GM18526 (cell line): ENCODE data around the gene PLAGL1.

Experiments used
- POLR2A ChIP-seq: IDR thresholded peaks from 3 replicates; pipeline ENCODE4 v1.6.1; 2011; ENCODE audit not compliant: insufficient read length; ENCODE audit errors: extremely low read depth

PLAGL1 gene

GRCh38 chr6:144019929-144020328 lies 11.9 kb upstream of the PLAGL1 start:
- TF ChIP-seq POLR2A = no peak

GRCh38 chr6:144017166-144018094 lies 9.4 kb upstream of the PLAGL1 start:
- TF ChIP-seq POLR2A = no peak

GRCh38 chr6:144013486-144013909 lies 5.4 kb upstream of the PLAGL1 start:
- TF ChIP-seq POLR2A = no peak

- TF ChIP-seq POLR2A = no peak
Observed at GRCh38 chr6:144012534-144012933, 4.5 kb upstream of the PLAGL1 start.

GRCh38 chr6:144008846-144009245 lies 787 bp upstream of the PLAGL1 start:
- no peak for TF ChIP-seq POLR2A

GRCh38 chr6:144007478-144008119 lies 460 bp downstream of the PLAGL1 start:
- TF ChIP-seq POLR2A = no peak

- no peak for TF ChIP-seq POLR2A
Observed at GRCh38 chr6:144006736-144007477, 1.2 kb downstream of the PLAGL1 start.

- TF ChIP-seq POLR2A = no peak
Observed at GRCh38 chr6:143999406-143999805, 8.7 kb downstream of the PLAGL1 start.

- TF ChIP-seq POLR2A = no peak
Observed at GRCh38 chr6:143998686-143999085, 9.4 kb downstream of the PLAGL1 start.

- TF ChIP-seq POLR2A = no peak
Observed at GRCh38 chr6:143993965-143994646, 14.0 kb downstream of the PLAGL1 start.

- TF ChIP-seq POLR2A = no peak
Observed at GRCh38 chr6:143992285-143992684, 15.8 kb downstream of the PLAGL1 start.

- TF ChIP-seq POLR2A = no peak
Observed at GRCh38 chr6:143986463-143987065, 21.5 kb downstream of the PLAGL1 start.

GRCh38 chr6:143984666-143985065 lies 23.4 kb downstream of the PLAGL1 start:
- TF ChIP-seq POLR2A = no peak

GRCh38 chr6:143982968-143983367 lies 25.1 kb downstream of the PLAGL1 start:
- TF ChIP-seq POLR2A = no peak

- no peak for TF ChIP-seq POLR2A
Observed at GRCh38 chr6:143980921-143981320, 27.1 kb downstream of the PLAGL1 start.

- TF ChIP-seq POLR2A = no peak
Observed at GRCh38 chr6:143976806-143977349, 31.2 kb downstream of the PLAGL1 start.
